ENCODE data around the gene CHD3. TPM values are rescaled to one million over a fixed set of nuclear protein-coding genes. Genes with fewer than 3 reads are reported as not detected.

CHD3 gene
- total and polyA plus RNA-seq, 2 of the 13 experiments (the other 11 are each of a cell fraction or from before 2014, with no cell fraction given), result 2.7 to 3.7 TPM

- TF ChIP-seq ZBTB33 (CRISPR knock-in tag; IDR thresholded peaks at IDR 0.05), result no peak
- no peak for TF ChIP-seq ZFP36L1 (CRISPR knock-in tag; IDR thresholded peaks at IDR 0.05)
- TF ChIP-seq TFAP4 (IDR thresholded peaks at IDR 0.05; ENCODE audit: borderline replicate concordance, low read depth), result no peak
- TF ChIP-seq ZNF687 (CRISPR knock-in tag; IDR thresholded peaks at IDR 0.05), result peak; percentile 68
- TF ChIP-seq ZMYM3 (CRISPR knock-in tag; IDR thresholded peaks at IDR 0.05), result no peak
- TF ChIP-seq PLSCR1 (CRISPR knock-in tag; IDR thresholded peaks at IDR 0.05; ENCODE audit: borderline replicate concordance), result no peak
- no peak; the same call in 1 of the 2 replicates for TF ChIP-seq ZC3H4 (CRISPR knock-in tag; IDR thresholded peaks at IDR 0.05; ENCODE audit: borderline replicate concordance)
- no peak for TF ChIP-seq NFKB2 (CRISPR knock-in tag; IDR thresholded peaks at IDR 0.05; ENCODE audit: borderline replicate concordance)
- TF ChIP-seq KIAA2018 (CRISPR knock-in tag; IDR thresholded peaks at IDR 0.05; ENCODE audit: borderline replicate concordance), result no peak
- no peak for TF ChIP-seq CENPX (CRISPR knock-in tag; IDR thresholded peaks at IDR 0.05)
- TF ChIP-seq KLF16 (CRISPR knock-in tag; IDR thresholded peaks at IDR 0.05), result no peak
These were observed at the start of gene CHD3 (continued) for GRCh38 chr17:7888184-7888920.
